GM18505 (cell line): Measurements from ENCODE around the gene STOML1.

Experiments
- ATAC-seq: cut with Tn5 transposase; IDR thresholded peaks from one replicate; pipeline ENCODE4 v1.9.1; 2021; ENCODE audit not compliant: unreplicated experiment
- POLR2A ChIP-seq: IDR thresholded peaks from 4 replicates; pipeline ENCODE4 v1.6.1; 2011; ENCODE audit warnings: borderline replicate concordance; ENCODE audit not compliant: insufficient read depth, insufficient read length; ENCODE audit errors: extremely low read depth

STOML1 gene

DNA sequence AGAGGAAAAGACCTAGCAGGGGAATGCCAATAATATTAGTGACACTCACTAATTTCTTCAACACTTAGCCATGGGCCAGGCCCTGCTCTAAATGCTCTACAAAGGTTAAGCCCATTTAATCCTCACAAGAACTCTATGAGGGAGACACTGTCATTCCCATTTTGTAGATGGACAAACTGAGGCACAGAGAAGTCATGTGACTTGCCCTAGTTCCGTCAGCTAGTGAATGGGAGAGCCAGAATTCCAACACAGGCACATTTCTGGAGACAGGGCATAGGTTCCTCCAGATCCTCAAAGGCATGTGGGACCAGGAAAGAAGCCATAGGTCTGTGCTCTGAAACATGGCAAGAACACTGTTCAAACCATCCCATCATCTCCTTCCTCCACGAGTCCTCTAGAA, 34.3 kb downstream of the STOML1 start:
- TF ChIP-seq POLR2A: no peak
- no peak for ATAC-seq

DNA sequence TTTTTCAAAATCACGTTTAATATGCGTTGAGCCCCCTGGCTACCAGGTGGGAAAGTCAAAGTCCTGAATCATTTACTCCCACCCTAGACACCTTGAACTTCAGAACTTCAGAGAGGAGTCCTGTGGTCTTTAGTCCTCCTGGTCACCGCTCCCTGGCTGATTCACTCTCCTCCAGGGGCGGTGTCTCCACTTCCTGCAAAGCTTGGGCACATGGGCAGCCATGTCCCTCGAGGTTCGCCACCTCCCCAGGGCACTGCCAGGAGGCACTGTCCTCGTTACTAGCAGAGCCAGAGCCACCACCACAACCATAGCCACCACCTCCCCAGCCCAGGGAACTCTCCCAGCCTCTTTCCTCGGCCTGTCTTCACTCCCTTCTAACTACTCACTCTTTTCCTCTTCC, 34.8 kb downstream of the STOML1 start:
- ATAC-seq: no peak
- TF ChIP-seq POLR2A: no peak

DNA sequence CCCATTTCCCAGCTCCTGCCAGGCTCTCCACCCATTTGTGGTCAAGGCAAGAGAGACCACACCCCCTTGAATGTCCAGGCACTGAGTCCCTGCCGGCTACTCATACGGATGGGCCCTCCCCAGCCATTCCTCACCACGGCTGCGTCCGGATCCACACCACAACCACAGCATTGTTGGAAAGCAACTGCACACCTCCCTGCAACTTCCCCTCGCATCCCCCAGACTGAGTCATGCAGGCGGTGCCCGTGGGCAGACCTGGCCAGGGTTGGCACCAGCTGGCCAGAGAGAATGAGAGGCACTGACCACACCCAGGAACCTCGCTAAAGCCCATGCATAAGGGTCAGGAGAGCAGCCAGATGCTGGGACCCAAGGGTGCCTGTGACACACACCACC, 35.4 kb downstream of the STOML1 start:
- TF ChIP-seq POLR2A: no peak
- ATAC-seq: no peak

- ATAC-seq: no peak
- no peak for TF ChIP-seq POLR2A
These were observed 36.0 kb downstream of the STOML1 start for GRCh38 chr15:73955861-73956742.

DNA sequence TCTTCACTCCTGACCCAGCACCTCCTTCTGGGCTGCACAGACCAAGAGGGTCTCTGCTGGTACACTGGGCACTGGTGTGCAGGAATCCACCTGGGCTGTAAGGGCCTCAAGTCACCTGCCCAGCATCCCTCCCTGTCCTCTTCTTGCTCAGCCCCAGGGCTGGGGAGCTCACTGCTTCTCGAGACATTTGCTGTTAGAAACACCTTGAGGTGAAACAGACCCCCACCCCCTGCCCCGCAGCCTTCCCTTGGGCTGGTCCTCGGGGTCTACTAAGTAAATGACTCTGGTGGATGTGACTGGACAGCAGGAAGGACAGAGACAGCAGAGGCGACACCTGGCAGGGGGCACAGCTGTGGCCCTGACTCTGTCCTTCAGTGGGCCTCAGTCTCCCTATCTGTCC, 36.8 kb downstream of the STOML1 start:
- no peak for ATAC-seq
- TF ChIP-seq POLR2A: no peak

- no peak for TF ChIP-seq POLR2A
- no peak for ATAC-seq
These were observed 37.6 kb downstream of the STOML1 start for GRCh38 chr15:73954188-73955145.

DNA sequence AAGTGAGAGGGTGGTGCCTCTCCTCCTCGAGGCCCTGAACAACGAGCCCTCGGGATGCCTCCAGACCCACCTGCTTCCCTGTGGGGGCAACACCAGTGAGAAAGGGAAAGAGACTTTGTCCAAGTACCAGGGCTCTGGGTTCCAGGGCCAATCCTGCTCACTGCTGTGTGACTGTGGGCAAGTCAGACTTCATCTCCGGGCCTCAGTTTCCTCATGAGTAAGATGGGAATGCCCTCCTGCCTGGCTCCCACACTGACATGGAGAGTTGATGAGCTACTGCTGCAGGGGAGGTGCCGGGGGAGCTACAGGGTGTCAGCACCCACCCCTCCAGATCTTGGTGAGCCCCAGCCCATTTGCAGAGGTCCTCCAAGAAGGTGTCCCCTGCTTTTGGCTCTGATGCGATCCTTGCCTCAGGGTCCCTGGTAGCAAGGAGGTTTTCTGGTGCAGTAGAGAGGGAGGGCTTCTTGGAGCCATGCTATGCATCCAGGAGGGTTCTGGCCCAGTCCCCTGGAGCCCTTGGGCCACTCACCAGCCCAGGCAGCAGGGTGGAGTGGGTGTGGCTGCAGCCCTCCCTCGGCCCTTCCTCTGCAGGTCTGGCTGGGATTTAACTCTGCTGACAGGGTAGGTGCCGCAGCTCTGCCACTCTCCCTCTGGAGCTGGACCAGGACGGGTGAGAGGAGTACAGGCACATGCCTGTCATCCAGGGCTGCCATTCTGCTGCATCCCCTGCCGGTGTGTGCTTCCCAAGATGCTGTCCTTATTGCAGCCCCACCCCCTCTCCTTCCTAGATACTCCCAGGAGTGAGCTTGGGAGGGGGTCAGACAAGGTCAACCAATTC, 39.0 kb downstream of the STOML1 start:
- TF ChIP-seq POLR2A: no peak
- no peak for ATAC-seq

DNA sequence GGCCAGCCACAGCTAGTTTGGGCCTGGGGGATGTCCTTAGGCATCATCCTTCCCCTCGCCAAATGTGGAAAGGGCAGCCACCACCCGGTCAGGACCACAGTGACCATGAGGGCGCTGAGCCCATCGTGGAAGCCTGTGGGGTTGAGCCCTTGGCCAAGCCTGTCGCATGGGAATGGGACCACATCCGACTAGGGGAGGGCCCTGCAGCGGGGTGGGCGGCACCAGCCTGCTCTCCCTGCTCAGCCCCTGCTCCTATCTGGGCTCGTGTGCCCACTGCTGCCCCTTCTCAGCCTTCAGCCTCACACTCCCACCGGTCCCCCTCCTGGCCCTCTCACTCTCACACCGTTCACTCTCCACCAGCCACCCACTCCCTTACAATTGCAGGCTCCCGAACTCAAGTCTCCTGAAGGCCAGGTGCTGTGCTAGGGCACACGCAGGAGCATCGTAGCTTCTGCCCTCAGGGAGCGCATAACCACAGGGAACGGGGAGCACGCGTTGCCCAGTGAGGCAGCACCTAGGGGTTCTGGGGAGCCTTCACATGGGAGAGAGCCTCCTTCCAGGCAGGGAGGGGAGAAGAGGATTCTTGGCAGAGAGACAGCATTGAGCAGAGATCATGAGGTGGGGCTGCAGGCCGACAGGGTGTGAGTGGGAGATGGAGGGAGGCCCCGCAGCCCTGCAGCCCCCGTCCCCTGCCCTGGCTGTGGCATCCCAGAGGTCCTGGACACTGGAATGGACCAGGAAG, 39.8 kb downstream of the STOML1 start:
- no peak for TF ChIP-seq POLR2A
- no peak for ATAC-seq

DNA sequence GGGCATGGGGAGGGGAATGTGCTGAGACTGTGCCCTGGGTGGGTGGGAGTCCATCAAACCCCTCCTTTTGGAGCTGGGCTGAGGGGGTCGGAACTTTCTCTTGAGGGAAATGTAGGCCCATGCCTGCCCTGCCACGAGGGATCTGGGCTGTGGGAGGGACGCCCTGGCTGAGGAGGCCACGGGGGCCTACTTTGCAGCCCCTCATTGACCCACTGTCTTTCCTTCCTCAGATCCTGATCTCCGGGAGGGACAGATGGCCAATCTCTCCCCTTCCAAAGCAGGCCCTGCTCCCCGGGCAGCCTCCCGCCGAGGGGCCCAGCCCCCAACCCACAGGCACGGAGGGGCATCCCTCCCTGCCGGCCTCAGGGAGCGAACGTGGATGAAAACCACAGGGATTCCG, 40.5 kb downstream of the STOML1 start:
- no peak for TF ChIP-seq POLR2A
- ATAC-seq: no peak

- ATAC-seq: no peak
- TF ChIP-seq POLR2A: no peak
These were observed 41.1 kb downstream of the STOML1 start for GRCh38 chr15:73950831-73951561.

DNA sequence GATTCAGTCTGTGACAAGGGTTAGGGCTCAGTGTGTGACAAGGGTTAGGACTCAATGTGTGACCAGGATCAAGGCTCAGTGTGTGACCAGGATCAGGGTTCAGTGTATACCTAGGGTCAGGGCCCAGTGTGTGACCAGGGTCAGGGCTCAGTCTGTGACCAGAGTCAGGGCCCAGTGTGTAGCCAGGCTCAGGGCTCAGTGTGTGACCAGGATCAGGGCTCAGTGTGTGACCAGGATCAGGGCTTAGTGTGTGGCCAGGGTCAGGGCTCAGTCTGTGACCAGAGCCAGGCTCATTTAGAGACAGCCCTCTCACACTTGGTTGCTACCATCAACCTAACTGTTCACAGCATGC, 41.6 kb downstream of the STOML1 start:
- no peak for TF ChIP-seq POLR2A
- no peak for ATAC-seq

DNA sequence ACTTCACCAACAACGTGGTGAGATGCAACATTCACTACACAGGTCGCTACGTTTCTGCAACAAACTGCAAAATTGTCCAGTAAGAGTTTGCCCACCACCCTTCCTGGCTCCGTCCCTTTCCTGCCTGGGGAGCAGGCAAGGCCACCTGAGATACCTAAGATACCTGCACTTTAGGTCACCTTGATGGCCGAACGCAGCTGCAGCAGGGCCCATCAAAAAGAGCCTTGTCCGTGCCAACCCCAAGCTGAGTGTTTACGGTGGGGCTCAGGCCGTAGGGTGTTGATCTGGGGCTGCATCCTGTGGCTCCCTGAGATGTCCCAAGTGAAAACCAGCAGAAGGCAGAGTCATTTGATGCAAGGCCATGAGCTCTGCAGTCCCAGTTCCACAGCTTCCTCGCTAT, 42.6 kb downstream of the STOML1 start:
- no peak for TF ChIP-seq POLR2A
- no peak for ATAC-seq
